Chondrocyte (in vitro differentiated cells): Measurements from ENCODE around the gene FAM50B. TPM values are rescaled to one million over a fixed set of nuclear protein-coding genes. Genes with fewer than 3 reads are reported as not detected.

Experiments used
- DNase-seq: peaks from one replicate; pipeline ENCODE4 v3.0.0; 2021; ENCODE audit warnings: mixed read lengths, low spot score
- H3K27ac Mint-ChIP-seq: one replicate; pipeline ENCODE4 v1.8.0; 2021; ENCODE audit warnings: mild to moderate bottlenecking, moderate library complexity, mixed read lengths; ENCODE audit not compliant: unreplicated experiment
- H3K27me3 Mint-ChIP-seq: 2 replicates; pipeline ENCODE4 v1.8.0; 2021; ENCODE audit warnings: low read depth, mixed read lengths
- H3K36me3 Mint-ChIP-seq: 2 replicates; pipeline ENCODE4 v1.8.0; 2021; ENCODE audit warnings: low read depth, mixed read lengths
- H3K4me1 Mint-ChIP-seq: 2 replicates; pipeline ENCODE4 v1.8.0; 2021; ENCODE audit warnings: low read depth, mild to moderate bottlenecking, mixed read lengths
- H3K4me3 Mint-ChIP-seq: one replicate; pipeline ENCODE4 v1.8.0; 2021; ENCODE audit warnings: mild to moderate bottlenecking, moderate library complexity, mixed read lengths; ENCODE audit not compliant: unreplicated experiment
- H3K9me3 Mint-ChIP-seq: 2 replicates; pipeline ENCODE4 v1.8.0; 2021; ENCODE audit warnings: low read depth, mixed read lengths
- CTCF ChIP-seq: fragments of 200-600 bp; sonication (generic); IDR thresholded peaks from 2 replicates; pipeline ENCODE4 v1.5.0; 2021; ENCODE audit warnings: antibody characterized with exemption, mild to moderate bottlenecking, moderate library complexity
- total RNA-seq: library from RNA; stranded (reverse); gene quantifications from 3 replicates; pipeline ENCODE4 v1.2.1, GENCODE V29; 2021

Gene FAM50B
- total RNA-seq, 1 donor from 2014 or later: 1.8 TPM

- H3K36me3 Mint-ChIP-seq: no peaks in the 10 kb centered on the region
- H3K4me3 Mint-ChIP-seq: no peak overlapping the region
- no peak overlapping the region for H3K27ac Mint-ChIP-seq
- no peaks in the 10 kb centered on the region for H3K9me3 Mint-ChIP-seq
- no peak for TF ChIP-seq CTCF
- H3K27me3 Mint-ChIP-seq: no peaks in the 10 kb centered on the region
- H3K4me1 Mint-ChIP-seq: peaks cover 45% of the 10 kb centered on the region
- no peak for DNase-seq
Measured at GRCh38 chr6:3879194-3879952, 30.2 kb downstream of the FAM50B start.

- no peak for TF ChIP-seq CTCF
- H3K4me3 Mint-ChIP-seq: no peak overlapping the region
- H3K4me1 Mint-ChIP-seq: peaks cover 32% of the 10 kb centered on the region
Measured at GRCh38 chr6:3881711-3882421, 32.7 kb downstream of the FAM50B start.

GRCh38 chr6:3882431-3882830, 33.3 kb downstream of the FAM50B start:
- DNase-seq: no peak
- H3K27me3 Mint-ChIP-seq: no peaks in the 10 kb centered on the region
- H3K27ac Mint-ChIP-seq: no peak overlapping the region
- H3K36me3 Mint-ChIP-seq: no peaks in the 10 kb centered on the region
- H3K4me1 Mint-ChIP-seq: peaks cover 34% of the 10 kb centered on the region
- no peak overlapping the region for H3K4me3 Mint-ChIP-seq
- no peak for TF ChIP-seq CTCF
- no peaks in the 10 kb centered on the region for H3K9me3 Mint-ChIP-seq

More at GRCh38 chr6:3881711-3882421, 32.7 kb downstream of the FAM50B start:
- no peaks in the 10 kb centered on the region for H3K9me3 Mint-ChIP-seq
- H3K36me3 Mint-ChIP-seq: no peaks in the 10 kb centered on the region
- H3K27me3 Mint-ChIP-seq: no peaks in the 10 kb centered on the region
- H3K27ac Mint-ChIP-seq: no peak overlapping the region
- no peak for DNase-seq

- peak overlapping the region; percentile 83 for H3K27ac Mint-ChIP-seq
- no peaks in the 10 kb centered on the region for H3K36me3 Mint-ChIP-seq
- H3K4me3 Mint-ChIP-seq: no peak overlapping the region
- H3K9me3 Mint-ChIP-seq: no peaks in the 10 kb centered on the region
- peaks cover 38% of the 10 kb centered on the region for H3K4me1 Mint-ChIP-seq
- TF ChIP-seq CTCF: no peak
- no peaks in the 10 kb centered on the region for H3K27me3 Mint-ChIP-seq
- no peak for DNase-seq
Measured at GRCh38 chr6:3882866-3883265, 33.7 kb downstream of the FAM50B start.

DNA sequence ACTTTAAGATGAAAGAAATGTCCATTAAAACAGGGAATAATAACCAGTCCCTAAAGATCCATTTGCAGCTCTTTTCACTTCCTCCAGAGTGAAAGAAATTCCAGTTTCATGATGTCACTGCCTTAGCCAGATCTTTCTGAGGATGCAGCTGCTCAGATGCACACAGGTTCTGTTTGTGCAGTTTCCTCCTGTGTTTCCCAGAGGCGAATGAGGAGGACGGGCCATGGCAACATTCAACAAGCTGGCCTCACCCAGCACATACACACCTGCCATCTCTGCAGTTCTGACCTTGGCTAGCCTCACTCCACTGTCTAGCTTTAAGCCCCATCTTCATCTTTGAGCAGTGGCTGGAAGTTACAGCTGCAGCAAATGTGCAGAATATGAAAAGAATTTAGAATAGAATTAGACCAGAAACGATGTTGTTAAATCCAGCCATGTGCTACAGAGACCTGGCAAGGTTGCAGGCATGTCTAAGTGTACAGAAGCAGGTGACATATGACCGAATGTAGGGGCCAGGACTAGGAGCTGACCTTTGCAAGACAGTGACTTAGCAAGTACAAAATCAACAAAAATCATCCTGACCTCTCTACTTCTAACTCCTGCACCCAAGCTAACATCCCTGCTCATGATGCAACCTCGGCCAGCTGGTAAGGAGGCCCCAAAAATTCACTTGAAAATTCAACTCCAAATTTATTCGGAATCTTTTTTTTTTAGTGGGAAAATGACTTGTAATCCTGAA, 35.0 kb downstream of the FAM50B start:
- no peaks in the 10 kb centered on the region for H3K36me3 Mint-ChIP-seq
- no peaks in the 10 kb centered on the region for H3K27me3 Mint-ChIP-seq
- DNase-seq: no peak
- H3K4me1 Mint-ChIP-seq: peaks cover 39% of the 10 kb centered on the region
- H3K4me3 Mint-ChIP-seq: no peak overlapping the region
- no peaks in the 10 kb centered on the region for H3K9me3 Mint-ChIP-seq
- H3K27ac Mint-ChIP-seq: peak overlapping the region; percentile 83
- no peak for TF ChIP-seq CTCF
